ENCODE results near the gene PKD2L1. TPM values are rescaled to one million over a fixed set of nuclear protein-coding genes. Genes with fewer than 3 reads are reported as not detected.

PKD2L1 gene
- total RNA-seq, 1 donor from 2014 or later: not detected

GRCh38 chr10:100341953-100342626 lies 12.1 kb upstream of the PKD2L1 start:
- no peaks in the 10 kb centered on the region for H4K20me1 ChIP-seq (ENCODE audit: insufficient read depth, low read length)
- Mint-ChIP-seq H3K9me3 (ENCODE audit: unreplicated experiment) (no peaks in the 10 kb centered on the region), H3K27me3 (ENCODE audit: low read depth, unreplicated experiment) (peaks cover 8% of the 10 kb centered on the region), H3K4me1 (ENCODE audit: low read depth, unreplicated experiment) (peaks cover 18% of the 10 kb centered on the region), H3K4me3 (ENCODE audit: unreplicated experiment) (no peak overlapping the region), H3K36me3 (ENCODE audit: low read depth, unreplicated experiment) (no peaks in the 10 kb centered on the region), H3K27ac (ENCODE audit: unreplicated experiment) (no peak overlapping the region)
- H3K9ac ChIP-seq (ENCODE audit: low read length): no peak overlapping the region
- FAIRE-seq (no peak), DNase-seq (ENCODE audit: low read depth) (no peak)
- H3K36me3 ChIP-seq (ENCODE audit: insufficient read depth, low read length): no peaks in the 10 kb centered on the region
- H3K27ac ChIP-seq (ENCODE audit: low read depth, low read length): no peak overlapping the region
- TF ChIP-seq CTCF (IDR thresholded peaks at IDR 0.05; ENCODE audit: insufficient read depth, low read depth, low read length) (peak; percentile 51), EZH2 (IDR thresholded peaks at IDR 0.05; ENCODE audit: insufficient read depth, low read length) (no peak)
- H3K9me3 ChIP-seq (ENCODE audit: insufficient read depth, low read depth, low read length): no peaks in the 10 kb centered on the region
- H3K27me3 ChIP-seq (ENCODE audit: insufficient read depth, low read length): no peaks in the 10 kb centered on the region
- peak overlapping the region; percentile 35 for H2AFZ ChIP-seq (ENCODE audit: low read depth, low read length)
- peaks cover 13% of the 10 kb centered on the region for H3K4me1 ChIP-seq (ENCODE audit: insufficient read depth, low read length)
- H3K4me2 ChIP-seq (ENCODE audit: low read length): no peak overlapping the region
- H3K79me2 ChIP-seq (ENCODE audit: insufficient read depth, low read length): peaks cover 4% of the 10 kb centered on the region
- no peak overlapping the region for H3K4me3 ChIP-seq (ENCODE audit: insufficient read depth, low read depth, low read length)

- Mint-ChIP-seq H3K27ac (ENCODE audit: unreplicated experiment) (no peak overlapping the region), H3K4me1 (ENCODE audit: low read depth, unreplicated experiment) (peaks cover 18% of the 10 kb centered on the region)
Observed at GRCh38 chr10:100340948-100341847, 11.2 kb upstream of the PKD2L1 start.

More at GRCh38 chr10:100340948-100341847, 11.2 kb upstream of the PKD2L1 start:
- Histone ChIP-seq H3K36me3 (ENCODE audit: insufficient read depth, low read length) (no peaks in the 10 kb centered on the region), H3K9me3 (ENCODE audit: insufficient read depth, low read depth, low read length) (no peaks in the 10 kb centered on the region), H3K4me1 (ENCODE audit: insufficient read depth, low read length) (peaks cover 10% of the 10 kb centered on the region), H3K9ac (ENCODE audit: low read length) (no peak overlapping the region), H3K4me2 (ENCODE audit: low read length) (no peak overlapping the region), H3K4me3 (ENCODE audit: insufficient read depth, low read depth, low read length) (no peak overlapping the region), H3K27me3 (ENCODE audit: insufficient read depth, low read length) (no peaks in the 10 kb centered on the region), H3K27ac (ENCODE audit: low read depth, low read length) (no peak overlapping the region), H3K79me2 (ENCODE audit: insufficient read depth, low read length) (no peaks in the 10 kb centered on the region), H4K20me1 (ENCODE audit: insufficient read depth, low read length) (no peaks in the 10 kb centered on the region), H2AFZ (ENCODE audit: low read depth, low read length) (no peak overlapping the region)
- no peak overlapping the region for H3K4me3 Mint-ChIP-seq (ENCODE audit: unreplicated experiment)
- no peak for TF ChIP-seq EZH2 (IDR thresholded peaks at IDR 0.05; ENCODE audit: insufficient read depth, low read length)
- no peak for TF ChIP-seq CTCF (IDR thresholded peaks at IDR 0.05; ENCODE audit: insufficient read depth, low read depth, low read length)
- DNase-seq (ENCODE audit: low read depth) (no peak), FAIRE-seq (no peak)
- peaks cover 8% of the 10 kb centered on the region for H3K27me3 Mint-ChIP-seq (ENCODE audit: low read depth, unreplicated experiment)
- H3K9me3 Mint-ChIP-seq (ENCODE audit: unreplicated experiment): no peaks in the 10 kb centered on the region
- no peaks in the 10 kb centered on the region for H3K36me3 Mint-ChIP-seq (ENCODE audit: low read depth, unreplicated experiment)

Measured in astrocyte (in vitro differentiated cells and primary cell).